H1 (cell line): ENCODE results near the gene PCDHB15. TPM values are rescaled to one million over a fixed set of nuclear protein-coding genes. Genes with fewer than 3 reads are reported as not detected.

Source experiments
- CTCF ChIA-PET: fragments of 300-600 bp; sonication (Branson Sonifier 250); formaldehyde crosslinking; loops from one replicate; lab custom pipeline; 2021; ENCODE audit not compliant: partially characterized antibody; lab: Charles Lee
- POLR2A ChIA-PET: fragments of 300-600 bp; sonication (Branson Sonifier 250); formaldehyde crosslinking; loops from one replicate; lab custom pipeline; 2021; ENCODE audit warnings: inconsistent platforms; ENCODE audit not compliant: partially characterized antibody; lab: Charles Lee
- DNase-seq, 2 experiments: peaks; one replicate each; pipeline versions ENCODE4 v3.0.0 to v3.0.0-alpha.2; 2010 to 2022; ENCODE audit warnings: low spot score in 2 of 2, low read depth in 1 of 2, mixed read lengths in 1 of 2
- FAIRE-seq: peaks from 2 replicates; lab custom pipeline; 2011; peaks lifted over from hg19 to GRCh38; lab: Jason Lieb, UNC
- H2AFZ ChIP-seq: 2 replicates; pipeline ENCODE4 v1.8.1; 2012; ENCODE audit warnings: low read length, inconsistent platforms
- H2AK5ac ChIP-seq: 2 replicates; pipeline ENCODE4 v1.6.1; 2013; ENCODE audit warnings: low read depth, low read length
- H2BK120ac ChIP-seq: replicated peaks from 2 replicates; pipeline ENCODE3; 2013; ENCODE audit warnings: low read depth, low read length, inconsistent platforms
- H2BK12ac ChIP-seq: 2 replicates; pipeline ENCODE4 v1.6.1; 2013; ENCODE audit warnings: low read depth, low read length
- H2BK15ac ChIP-seq: 2 replicates; pipeline ENCODE4 v1.6.1; 2013; ENCODE audit warnings: low read length
- H2BK20ac ChIP-seq: 2 replicates; pipeline ENCODE4 v1.6.1; 2013; ENCODE audit warnings: low read length
- H2BK5ac ChIP-seq: 2 replicates; pipeline ENCODE4 v1.6.1; 2013; ENCODE audit warnings: low read depth, low read length
- H3K14ac ChIP-seq: 2 replicates; pipeline ENCODE4 v1.6.1; 2013; ENCODE audit warnings: inconsistent platforms; ENCODE audit not compliant: insufficient read length
- H3K18ac ChIP-seq: 2 replicates; pipeline ENCODE4 v1.6.1; 2013; ENCODE audit warnings: low read length; ENCODE audit errors: extremely low read depth
- H3K23ac ChIP-seq: 2 replicates; pipeline ENCODE4 v1.6.1; 2013; ENCODE audit warnings: inconsistent platforms; ENCODE audit not compliant: insufficient read length
- H3K23me2 ChIP-seq: 2 replicates; pipeline ENCODE4 v1.6.1; 2013; ENCODE audit warnings: low read depth, low read length
- H3K27ac ChIP-seq: 2 replicates; pipeline ENCODE4 v1.6.1; 2011; ENCODE audit warnings: low read depth, low read length, inconsistent platforms
- H3K27me3 ChIP-seq, 4 experiments: replicated peaks in 1 of 4; 1 replicate in 1 of 4; 2 replicates in 3 of 4; pipeline versions ENCODE4 v1.6.1 to v1.8.1; 2011 to 2013; ENCODE audit warnings: low read length in 3 of 4, mild to moderate bottlenecking in 3 of 4, inconsistent platforms in 2 of 4, mixed read lengths in 2 of 4, moderate library complexity in 1 of 4; ENCODE audit not compliant: control insufficient read depth in 3 of 4, insufficient read depth in 3 of 4; ENCODE audit errors: extremely low read depth in 1 of 4
- H3K36me3 ChIP-seq, 4 experiments: 2 replicates each; pipeline versions ENCODE4 v1.6.1 to v1.8.1; 2011 to 2013; ENCODE audit warnings: mild to moderate bottlenecking in 4 of 4, low read length in 3 of 4, moderate library complexity in 2 of 4, control low read depth in 1 of 4, inconsistent platforms in 1 of 4; ENCODE audit not compliant: insufficient read depth in 4 of 4, control insufficient read depth in 2 of 4
- H3K4ac ChIP-seq: replicated peaks from 2 replicates; pipeline ENCODE3; 2013; ENCODE audit warnings: low read length, low read depth, mixed read lengths, inconsistent platforms; ENCODE audit not compliant: insufficient read length
- H3K4me1 ChIP-seq, 4 experiments: replicated peaks in 1 of 4; 1 replicate in 1 of 4; 2 replicates in 3 of 4; pipeline versions ENCODE4 v1.6.1 to v1.8.1; 2011 to 2013; ENCODE audit warnings: low read length in 3 of 4, inconsistent platforms in 2 of 4, mixed read lengths in 1 of 4; ENCODE audit not compliant: insufficient read depth in 4 of 4, control insufficient read depth in 3 of 4
- H3K4me2 ChIP-seq, 2 experiments: 2 replicates each; pipeline versions ENCODE4 v1.6.1 to v1.8.1; 2011 to 2013; ENCODE audit warnings: low read depth in 2 of 2, low read length in 2 of 2, control low read depth in 1 of 2, inconsistent platforms in 1 of 2, mild to moderate bottlenecking in 1 of 2; ENCODE audit not compliant: insufficient read depth in 1 of 2
- H3K4me3 ChIP-seq, 4 experiments: fragments of 200-600, 300-600 bp in 1 of 4; sonication (generic), shearing (Covaris generic), sonication (Bioruptor Twin) in 1 of 4; 2 replicates each; pipeline versions ENCODE4 v1.5.1 to v1.8.1; 2011 to 2016; ENCODE audit warnings: low read length in 4 of 4, low read depth in 3 of 4, control low read depth in 2 of 4, inconsistent platforms in 2 of 4, mild to moderate bottlenecking in 2 of 4, mixed read lengths in 1 of 4, moderate library complexity in 1 of 4; ENCODE audit not compliant: insufficient read depth in 2 of 4; ENCODE audit errors: extremely low read depth in 1 of 4
- H3K56ac ChIP-seq: replicated peaks from 2 replicates; pipeline ENCODE3; 2013; ENCODE audit warnings: low read depth, mild to moderate bottlenecking, mixed read lengths, low read length, inconsistent platforms; ENCODE audit not compliant: insufficient read length
- H3K79me1 ChIP-seq: 2 replicates; pipeline ENCODE4 v1.6.1; 2013; ENCODE audit warnings: low read depth, low read length, control low read depth
- H3K79me2 ChIP-seq, 2 experiments: 2 replicates each; pipeline versions ENCODE4 v1.6.1 to v1.8.1; 2012 to 2013; ENCODE audit warnings: low read length in 2 of 2, mild to moderate bottlenecking in 2 of 2, inconsistent platforms in 1 of 2; ENCODE audit not compliant: insufficient read depth in 2 of 2, control insufficient read depth in 1 of 2
- H3K9ac ChIP-seq, 4 experiments: replicated peaks in 1 of 4; 1 replicate in 1 of 4; 2 replicates in 3 of 4; pipeline versions ENCODE4 v1.6.1 to v1.8.1; 2011 to 2013; ENCODE audit warnings: low read depth in 3 of 4, low read length in 3 of 4, control low read depth in 2 of 4, mild to moderate bottlenecking in 2 of 4, moderate library complexity in 2 of 4, inconsistent platforms in 1 of 4; ENCODE audit errors: extremely low read depth in 1 of 4
- H3K9me3 ChIP-seq, 2 experiments: 2 replicates each; pipeline versions ENCODE4 v1.6.1 to v1.8.1; 2012 to 2013; ENCODE audit warnings: mild to moderate bottlenecking in 2 of 2, moderate library complexity in 2 of 2, control low read depth in 1 of 2, inconsistent platforms in 1 of 2, low read depth in 1 of 2, low read length in 1 of 2, mixed read lengths in 1 of 2; ENCODE audit not compliant: insufficient read depth in 2 of 2
- H4K20me1 ChIP-seq, 2 experiments: replicated peaks in 1 of 2; 2 replicates each; pipeline versions ENCODE3 to v1.8.1; 2011 to 2013; ENCODE audit warnings: inconsistent platforms in 2 of 2, low read length in 2 of 2, mild to moderate bottlenecking in 1 of 2; ENCODE audit not compliant: insufficient read depth in 2 of 2, control insufficient read depth in 1 of 2
- H4K5ac ChIP-seq: 2 replicates; pipeline ENCODE4 v1.6.1; 2013; ENCODE audit warnings: low read length, low read depth, mixed read lengths, inconsistent platforms; ENCODE audit not compliant: insufficient read length
- H4K8ac ChIP-seq: 2 replicates; pipeline ENCODE4 v1.8.0; 2013; ENCODE audit warnings: mild to moderate bottlenecking, moderate library complexity, low read length, inconsistent platforms; ENCODE audit not compliant: insufficient read depth; ENCODE audit errors: extremely low read depth
- H4K91ac ChIP-seq: replicated peaks from 2 replicates; pipeline ENCODE3; 2013; ENCODE audit warnings: low read length, mixed read lengths, inconsistent platforms; ENCODE audit not compliant: insufficient read length
- ASH2L ChIP-seq: fragments of 200-600, 300-600 bp; sonication (generic); IDR thresholded peaks from one replicate; pipeline ENCODE4 v1.7.1; 2017; ENCODE audit warnings: low read length
- ATF3 ChIP-seq: IDR thresholded peaks from 2 replicates; pipeline ENCODE4 v1.6.1; 2011; ENCODE audit warnings: low read depth, mild to moderate bottlenecking, low read length; ENCODE audit not compliant: insufficient read depth
- E2F6 ChIP-seq: IDR thresholded peaks from 2 replicates; pipeline ENCODE4 v1.6.1; 2012; ENCODE audit warnings: inconsistent platforms
- RAD21 ChIP-seq, 2 experiments: IDR thresholded peaks in 1 of 2; conservative IDR thresholded peaks in 1 of 2; 2 replicates each; pipeline ENCODE4 v1.6.1; 2011; ENCODE audit warnings: low read depth in 2 of 2, low read length in 2 of 2, improper control_type of control experiment in 1 of 2, inconsistent platforms in 1 of 2, mild to moderate bottlenecking in 1 of 2, moderate library complexity in 1 of 2
- SP4 ChIP-seq: IDR thresholded peaks from 2 replicates; pipeline ENCODE4 v1.6.1; 2012; ENCODE audit warnings: low read length, inconsistent platforms
- SUZ12 ChIP-seq: fragments of 200-600 bp; sonication (generic); IDR thresholded peaks from 2 replicates; pipeline ENCODE4 v1.6.1; 2012; ENCODE audit warnings: mild to moderate bottlenecking, inconsistent platforms, low read length, moderate library complexity, mixed read lengths
- WGBS, 2 experiments: shearing (Covaris generic) in 1 of 2; methylation state at CpG; one replicate each; pipeline versions ENCODE4 v1.1.6 to v1.1.7; 2013 to 2015; ENCODE audit warnings: low lambda C conversion rate in 2 of 2, mixed read lengths in 2 of 2, inconsistent platforms in 1 of 2, low coverage in 1 of 2, missing lambda C conversion rate in 1 of 2; ENCODE audit not compliant: insufficient replicate concordance in 2 of 2, insufficient coverage in 1 of 2, insufficient read length in 1 of 2; ENCODE audit errors: extremely low coverage in 1 of 2, missing lambda C conversion rate in 1 of 2; 5-methylcytosine and 5-hydroxymethylcytosine counted together
- polyA plus RNA-seq, 7 experiments: library from polyadenylated mRNA; depleted of rRNA in 3 of 7; stranded (reverse) in 5 of 7; unstranded in 2 of 7; fragments of >200 nt in 5 of 7; fragments of 200-250 nt in 2 of 7; gene quantifications; 1 replicate in 5 of 7; 2 replicates in 1 of 7; 4 replicates in 1 of 7; pipeline versions ENCODE4 v1.2.1 to v1.2.3, GENCODE V29; 2011 to 2013; ENCODE audit warnings: missing spikeins in 2 of 7, mixed read lengths in 2 of 7
- total RNA-seq: library from RNA; stranded (reverse); fragmentation: NEBNext Ultra II Directional; extraction: Animal tissue kit (Norgen Biotek cat#: 25700); gene quantifications from 2 replicates; pipeline ENCODE4 v1.2.1, GENCODE V29; 2021

The PCDHB15 gene
- total and polyA plus RNA-seq, 2 of the 8 experiments (the other 6 are each of a cell fraction or from before 2014, with no cell fraction given), result 2.8 to 4.0 TPM

- no peak within 1 kb of the TSS for H3K9ac ChIP-seq
- H3K56ac ChIP-seq, result no peak within 1 kb of the TSS
- H3K23me2 ChIP-seq, result no peaks in the 10 kb centered on the region
- no peak within 1 kb of the TSS for H3K23ac ChIP-seq
- H3K4ac ChIP-seq, result no peak within 1 kb of the TSS
- H2AFZ ChIP-seq, result no peak within 1 kb of the TSS; the same call in 1 of the 2 replicates
- no peak within 1 kb of the TSS for H4K91ac ChIP-seq
- H3K27me3 ChIP-seq, result no peaks in the 10 kb centered on the region
- no peak within 1 kb of the TSS for H3K27ac ChIP-seq
- 68% methylated on average over 11 of the region's 11 CpGs; no CpG with 5 or more reads in 1 of the 2 experiments for WGBS, 2 experiments
- no peak within 1 kb of the TSS for H2BK5ac ChIP-seq
- ChIA-PET POLR2A (interaction anchor here (0.6 to 1.4 kb wide), 4 partner anchors 9 to 114 kb away, joined by 3 to 6 read pairs (median 4); partner anchors contain the start of genes PCDHB11 and PCDHB2), CTCF (interaction anchor here (0.6 to 3.9 kb wide), 39 partner anchors 9 to 1607 kb away, joined by 3 to 36 read pairs (median 4); partner anchors contain the start of genes PCDHB10, PCDHB11, PCDHB14 and PCDHB15)
- no peak within 1 kb of the TSS for H2BK12ac ChIP-seq
- no peak within 1 kb of the TSS for H2AK5ac ChIP-seq
- H2BK15ac ChIP-seq, result no peak within 1 kb of the TSS
- H2BK120ac ChIP-seq, result no peak within 1 kb of the TSS
- H4K20me1 ChIP-seq, result no peaks in the 10 kb centered on the region
- DNase-seq, result no peak
- H3K36me3 ChIP-seq, result no peaks in the 10 kb centered on the region
- FAIRE-seq, result no peak
- peaks cover 0 to 12% of the 10 kb centered on the region in 2 experiments; a peak in 1 of 4 replicates for H3K9me3 ChIP-seq
- no peak within 1 kb of the TSS for H2BK20ac ChIP-seq
- H4K5ac ChIP-seq, result no peak within 1 kb of the TSS
- H3K4me1 ChIP-seq, result no peaks in the 10 kb centered on the region
- H3K18ac ChIP-seq, result no peak within 1 kb of the TSS
- no peaks in the 10 kb centered on the region for H3K79me1 ChIP-seq
- peak within 1 kb of the TSS in 2 of 4 experiments; percentile 10 to 34; a peak in 2 of 8 replicates for H3K4me3 ChIP-seq
- H3K79me2 ChIP-seq, result no peaks in the 10 kb centered on the region
- peak within 1 kb of the TSS in 1 of 2 experiments; percentile 10; a peak in 2 of 4 replicates for H3K4me2 ChIP-seq
- H3K14ac ChIP-seq, result no peak within 1 kb of the TSS
- H4K8ac ChIP-seq, result no peak within 1 kb of the TSS
- TF ChIP-seq SP4 (no peak), RAD21 (IDR thresholded peaks at IDR 0.05 in 1 of 2, conservative IDR thresholded peaks at IDR 0.05 in 1 of 2; ENCODE audit: low read depth in 2 of 2, low read length in 2 of 2) (peak; percentile 42 to 45), E2F6 (no peak), ASH2L (no peak), ATF3 (no peak), SUZ12 (no peak)
Measured at GRCh38 chr5:141208478-141208877, 36.7 kb upstream of the PCDHB15 start, which contains the start of gene PCDHB12. TSS of gene PCDHB12 (plus strand) at chr5:141208719. CDS start at chr5:141208908, 189 bp downstream.
